ENCODE measurements around the gene KRT83.

KRT83 gene

DNA sequence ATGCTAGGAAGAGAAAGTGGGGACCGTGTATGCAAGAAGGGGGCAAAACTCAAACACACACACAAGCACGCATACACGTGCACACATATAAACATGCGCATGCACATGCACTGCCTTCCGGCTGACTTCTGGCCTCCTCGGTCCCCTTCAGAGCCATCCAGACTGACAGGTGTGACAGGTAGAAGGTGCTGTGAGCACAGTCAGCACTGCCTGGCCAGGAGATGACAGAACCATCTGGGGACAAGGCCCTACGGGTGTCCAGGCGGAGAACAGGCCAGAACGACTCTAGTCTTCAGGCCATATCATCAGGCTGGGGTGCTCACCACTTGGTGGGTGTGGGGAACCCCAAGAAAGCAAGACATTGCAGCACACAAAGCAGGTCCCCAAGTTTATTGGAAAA is 7.3 kb downstream of the KRT83 start:
- Histone ChIP-seq H3K9me3 (ENCODE audit: low read length) (no peaks in the 10 kb centered on the region), H3K79me2 (ENCODE audit: insufficient read depth, low read length) (no peaks in the 10 kb centered on the region), H3K9ac (ENCODE audit: low read length) (no peak overlapping the region), H2AFZ (ENCODE audit: low read length) (no peak overlapping the region), H3K9me2 (ENCODE audit: low read depth, low read length) (no peaks in the 10 kb centered on the region), H3K36me3 (ENCODE audit: insufficient read depth, low read length) (no peaks in the 10 kb centered on the region), H3F3A (ENCODE audit: insufficient read depth, low read length) (no peaks in the 10 kb centered on the region), H3K4me3 (ENCODE audit: low read depth, low read length, poor library complexity, severe bottlenecking) (no peak overlapping the region), H3K27me3 (ENCODE audit: insufficient read depth, low read length) (peaks cover 4% of the 10 kb centered on the region; the same call in 1 of the 2 replicates), H3K4me1 (ENCODE audit: insufficient read depth, low read length, severe bottlenecking) (no peaks in the 10 kb centered on the region), H4K20me1 (ENCODE audit: insufficient read depth, low read length) (no peaks in the 10 kb centered on the region), H3K4me2 (ENCODE audit: low read length) (no peak overlapping the region), H3K27ac (ENCODE audit: low read depth, low read length, poor library complexity, severe bottlenecking) (no peak overlapping the region)
- no peak for TF ChIP-seq EZH2 (IDR thresholded peaks at IDR 0.05; ENCODE audit: borderline replicate concordance, low read length)
- TF ChIP-seq, protein P1, sequence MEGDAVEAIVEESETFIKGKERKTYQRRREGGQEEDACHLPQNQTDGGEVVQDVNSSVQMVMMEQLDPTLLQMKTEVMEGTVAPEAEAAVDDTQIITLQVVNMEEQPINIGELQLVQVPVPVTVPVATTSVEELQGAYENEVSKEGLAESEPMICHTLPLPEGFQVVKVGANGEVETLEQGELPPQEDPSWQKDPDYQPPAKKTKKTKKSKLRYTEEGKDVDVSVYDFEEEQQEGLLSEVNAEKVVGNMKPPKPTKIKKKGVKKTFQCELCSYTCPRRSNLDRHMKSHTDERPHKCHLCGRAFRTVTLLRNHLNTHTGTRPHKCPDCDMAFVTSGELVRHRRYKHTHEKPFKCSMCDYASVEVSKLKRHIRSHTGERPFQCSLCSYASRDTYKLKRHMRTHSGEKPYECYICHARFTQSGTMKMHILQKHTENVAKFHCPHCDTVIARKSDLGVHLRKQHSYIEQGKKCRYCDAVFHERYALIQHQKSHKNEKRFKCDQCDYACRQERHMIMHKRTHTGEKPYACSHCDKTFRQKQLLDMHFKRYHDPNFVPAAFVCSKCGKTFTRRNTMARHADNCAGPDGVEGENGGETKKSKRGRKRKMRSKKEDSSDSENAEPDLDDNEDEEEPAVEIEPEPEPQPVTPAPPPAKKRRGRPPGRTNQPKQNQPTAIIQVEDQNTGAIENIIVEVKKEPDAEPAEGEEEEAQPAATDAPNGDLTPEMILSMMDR (IDR thresholded peaks at IDR 0.05; ENCODE audit: low read length) = no peak

DNA sequence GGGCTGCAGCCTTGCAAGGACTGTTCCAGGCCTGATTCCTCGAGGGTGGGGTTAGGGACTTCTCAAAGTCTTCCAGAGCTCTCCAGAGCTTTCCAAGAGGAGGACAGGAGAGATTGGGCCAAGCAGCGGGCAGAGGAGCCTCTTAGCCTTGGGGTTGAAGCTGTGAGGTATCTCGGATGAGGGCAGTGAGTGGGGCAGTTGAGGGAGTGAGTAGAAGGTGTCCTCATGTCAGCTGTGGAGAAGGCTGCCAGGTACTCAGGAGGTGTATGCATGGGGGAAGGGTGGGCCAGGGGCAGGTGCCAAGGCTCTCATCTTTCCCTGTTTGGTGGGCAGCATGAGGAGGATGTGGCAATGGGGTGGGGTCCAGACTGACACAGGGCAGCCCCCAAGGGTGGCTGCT is 7.7 kb downstream of the KRT83 start:
- Histone ChIP-seq H3K9me3 (ENCODE audit: low read length) (no peaks in the 10 kb centered on the region), H3K4me2 (ENCODE audit: low read length) (no peak overlapping the region), H3K79me2 (ENCODE audit: insufficient read depth, low read length) (no peaks in the 10 kb centered on the region), H3K4me3 (ENCODE audit: low read depth, low read length, poor library complexity, severe bottlenecking) (no peak overlapping the region), H3F3A (ENCODE audit: insufficient read depth, low read length) (no peaks in the 10 kb centered on the region), H3K27me3 (ENCODE audit: insufficient read depth, low read length) (no peaks in the 10 kb centered on the region; the same call in 1 of the 2 replicates), H3K36me3 (ENCODE audit: insufficient read depth, low read length) (no peaks in the 10 kb centered on the region), H2AFZ (ENCODE audit: low read length) (no peak overlapping the region), H3K27ac (ENCODE audit: low read depth, low read length, poor library complexity, severe bottlenecking) (no peak overlapping the region), H3K9me2 (ENCODE audit: low read depth, low read length) (no peaks in the 10 kb centered on the region), H3K4me1 (ENCODE audit: insufficient read depth, low read length, severe bottlenecking) (no peaks in the 10 kb centered on the region), H3K9ac (ENCODE audit: low read length) (no peak overlapping the region), H4K20me1 (ENCODE audit: insufficient read depth, low read length) (no peaks in the 10 kb centered on the region)
- TF ChIP-seq EZH2 (IDR thresholded peaks at IDR 0.05; ENCODE audit: borderline replicate concordance, low read length) = no peak

DNA sequence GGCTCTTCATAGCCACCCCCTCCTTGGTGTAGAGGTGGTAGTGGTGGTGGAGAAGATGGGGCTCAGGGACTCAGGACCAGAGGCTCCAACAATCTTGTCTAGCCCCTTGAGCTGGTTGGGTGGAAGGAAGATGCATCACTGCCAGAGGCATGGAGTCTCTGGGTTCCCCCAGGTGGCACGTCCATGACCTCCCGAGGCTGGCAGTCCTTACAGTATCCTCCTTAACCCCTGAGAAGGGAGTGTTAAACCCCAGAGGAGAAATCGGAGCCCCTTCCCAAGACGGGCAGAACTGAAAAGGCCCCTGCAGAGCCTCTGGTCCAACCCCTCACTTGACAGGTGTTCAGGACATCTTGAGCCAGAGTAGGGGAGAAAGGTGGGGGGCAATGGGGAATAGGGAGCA is 9.1 kb downstream of the KRT83 start:
- H2AFZ ChIP-seq (ENCODE audit: low read length) = no peak overlapping the region
- no peaks in the 10 kb centered on the region for H3F3A ChIP-seq (ENCODE audit: insufficient read depth, low read length)
- H3K27ac ChIP-seq (ENCODE audit: low read depth, low read length, poor library complexity, severe bottlenecking) = no peak overlapping the region
- no peaks in the 10 kb centered on the region for H3K79me2 ChIP-seq (ENCODE audit: insufficient read depth, low read length)
- H3K9ac ChIP-seq (ENCODE audit: low read length) = no peak overlapping the region
- H3K9me3 ChIP-seq (ENCODE audit: low read length) = no peaks in the 10 kb centered on the region
- TF ChIP-seq, protein P1 (IDR thresholded peaks at IDR 0.05; ENCODE audit: low read length) = no peak
- no peak for TF ChIP-seq EZH2 (IDR thresholded peaks at IDR 0.05; ENCODE audit: borderline replicate concordance, low read length)
- H4K20me1 ChIP-seq (ENCODE audit: insufficient read depth, low read length) = no peaks in the 10 kb centered on the region
- H3K36me3 ChIP-seq (ENCODE audit: insufficient read depth, low read length) = no peaks in the 10 kb centered on the region
- no peaks in the 10 kb centered on the region; the same call in 1 of the 2 replicates for H3K27me3 ChIP-seq (ENCODE audit: insufficient read depth, low read length)
- H3K4me3 ChIP-seq (ENCODE audit: low read depth, low read length, poor library complexity, severe bottlenecking) = no peak overlapping the region
- H3K9me2 ChIP-seq (ENCODE audit: low read depth, low read length) = no peaks in the 10 kb centered on the region
- no peak overlapping the region for H3K4me2 ChIP-seq (ENCODE audit: low read length)
- H3K4me1 ChIP-seq (ENCODE audit: insufficient read depth, low read length, severe bottlenecking) = no peaks in the 10 kb centered on the region

DNA sequence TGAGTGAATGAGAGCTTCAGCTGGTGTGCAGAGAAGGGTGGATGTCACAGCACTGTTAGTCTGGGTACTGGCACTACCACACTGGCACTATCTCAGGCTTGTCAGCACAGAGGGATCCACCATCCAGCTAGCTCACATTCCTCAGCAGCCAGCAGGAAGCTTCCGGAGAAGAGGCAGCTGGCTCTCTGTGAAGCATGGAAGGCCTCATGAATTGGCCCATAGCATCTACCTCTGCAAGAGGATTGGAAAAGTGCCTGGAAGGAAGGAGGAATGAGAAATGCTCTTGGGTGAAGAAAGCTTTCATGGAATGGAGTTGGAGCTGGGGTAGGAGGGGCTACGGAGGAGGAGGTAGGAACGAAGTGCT is 9.9 kb downstream of the KRT83 start:
- Histone ChIP-seq H3K9me3 (ENCODE audit: low read length) (no peaks in the 10 kb centered on the region), H3K4me1 (ENCODE audit: insufficient read depth, low read length, severe bottlenecking) (no peaks in the 10 kb centered on the region), H4K20me1 (ENCODE audit: insufficient read depth, low read length) (no peaks in the 10 kb centered on the region), H3K27me3 (ENCODE audit: insufficient read depth, low read length) (no peaks in the 10 kb centered on the region; the same call in 1 of the 2 replicates), H3K27ac (ENCODE audit: low read depth, low read length, poor library complexity, severe bottlenecking) (no peak overlapping the region), H3K9me2 (ENCODE audit: low read depth, low read length) (no peaks in the 10 kb centered on the region), H3K4me3 (ENCODE audit: low read depth, low read length, poor library complexity, severe bottlenecking) (no peak overlapping the region), H3K79me2 (ENCODE audit: insufficient read depth, low read length) (no peaks in the 10 kb centered on the region), H3F3A (ENCODE audit: insufficient read depth, low read length) (no peaks in the 10 kb centered on the region), H3K36me3 (ENCODE audit: insufficient read depth, low read length) (no peaks in the 10 kb centered on the region), H3K4me2 (ENCODE audit: low read length) (no peak overlapping the region), H3K9ac (ENCODE audit: low read length) (no peak overlapping the region), H2AFZ (ENCODE audit: low read length) (no peak overlapping the region)
- TF ChIP-seq, protein P1 (IDR thresholded peaks at IDR 0.05; ENCODE audit: low read length) = no peak
- no peak for TF ChIP-seq EZH2 (IDR thresholded peaks at IDR 0.05; ENCODE audit: borderline replicate concordance, low read length)
